Measurements from ENCODE around the gene HEATR5B.
A peak's percentile ranks its signal among the peaks of the same experiment; 100 is the strongest.

HEATR5B gene

DNA sequence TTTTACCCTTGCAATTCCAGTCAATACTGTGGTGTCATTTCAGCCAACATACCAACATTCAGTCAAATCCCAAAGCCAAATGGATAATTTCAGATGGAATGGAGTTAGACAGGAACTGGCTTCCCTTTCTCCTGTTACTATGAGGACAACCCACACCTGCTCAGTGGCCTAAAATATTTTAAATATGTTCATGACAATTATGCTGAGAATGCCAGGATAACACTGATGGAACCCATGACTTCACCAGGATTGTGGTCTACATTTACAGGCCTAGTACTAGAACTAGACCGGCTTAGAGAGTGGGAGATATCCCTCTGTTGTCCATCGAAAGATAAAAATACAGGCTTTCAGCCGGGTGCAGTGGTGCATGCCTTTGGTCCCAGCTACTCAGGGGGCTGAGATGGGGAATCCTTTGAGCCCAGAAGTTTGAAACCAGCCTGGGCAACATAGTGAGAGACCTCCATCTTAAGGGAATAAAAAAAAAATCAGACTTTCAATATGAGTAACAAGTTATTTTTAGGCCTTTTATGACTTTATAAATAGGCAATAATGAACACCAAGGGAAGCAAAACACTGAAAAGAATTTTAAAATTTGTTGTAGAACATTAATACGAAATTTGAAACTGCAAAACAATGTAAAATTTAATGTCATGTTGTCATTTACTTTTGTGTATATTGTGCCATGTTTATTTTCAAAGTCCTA is 14.4 kb upstream of the HEATR5B start:
- no peak overlapping the region for H3K9ac ChIP-seq (ENCODE audit: low read length)

DNA sequence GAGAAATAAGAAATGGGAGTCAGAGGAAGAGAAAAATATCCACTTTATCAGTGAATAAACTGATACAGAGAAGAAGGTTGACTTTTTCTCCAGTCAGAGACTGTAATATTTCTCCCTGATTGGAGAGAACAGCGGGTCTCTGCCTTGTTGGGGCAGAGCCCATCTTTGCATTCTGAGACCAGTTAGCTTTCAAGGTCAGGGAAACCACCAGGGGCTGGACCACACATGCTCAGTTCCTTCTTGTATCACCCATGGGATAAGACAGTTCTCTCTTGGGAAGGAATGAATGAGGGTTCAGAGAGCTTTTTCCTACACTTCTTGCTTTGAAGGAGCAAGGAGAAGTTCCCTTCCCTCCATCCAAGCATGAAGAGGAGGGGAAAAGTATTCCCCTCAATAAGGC is 12.4 kb upstream of the HEATR5B start:
- Histone ChIP-seq H3K27ac (ENCODE audit: low read depth, low read length) (no peak overlapping the region), H2AK5ac (ENCODE audit: low read length) (no peak overlapping the region), H3K4me2 (ENCODE audit: low read length) (no peak overlapping the region), H4K8ac (ENCODE audit: low read depth, low read length) (no peak overlapping the region), H3K9me3 (ENCODE audit: insufficient read depth, low read depth, low read length) (no peaks in the 10 kb centered on the region), H3K9ac (ENCODE audit: low read length) (no peak overlapping the region), H3K79me1 (ENCODE audit: low read length) (no peaks in the 10 kb centered on the region), H4K12ac (ENCODE audit: low read depth, low read length) (no peak overlapping the region), H4K91ac (ENCODE audit: low read depth, low read length) (no peak overlapping the region), H3K18ac (ENCODE audit: low read length) (no peak overlapping the region), H3K14ac (ENCODE audit: low read length) (no peak overlapping the region), H2BK5ac (ENCODE audit: low read depth, low read length, poor library complexity) (no peak overlapping the region), H2BK12ac (ENCODE audit: low read length) (no peak overlapping the region), H2BK120ac (ENCODE audit: insufficient read depth, low read length, poor library complexity) (no peak overlapping the region), H2AFZ (ENCODE audit: insufficient read depth, low read length, poor library complexity) (no peak overlapping the region), H3K79me2 (ENCODE audit: control insufficient read depth, insufficient read depth, low read length, poor library complexity) (no peaks in the 10 kb centered on the region), H3K27me3 (ENCODE audit: insufficient read depth, low read length) (no peaks in the 10 kb centered on the region), H3K36me3 (ENCODE audit: control insufficient read depth in 1 of 2, insufficient read depth in 2 of 2, low read length in 2 of 2) (peaks cover 9 to 10% of the 10 kb centered on the region in 2 experiments), H3K23ac (ENCODE audit: low read length) (no peak overlapping the region), H3K4me3 (ENCODE audit: low read depth, low read length) (no peak overlapping the region), H3K4ac (ENCODE audit: low read depth, low read length) (no peak overlapping the region), H3K4me1 (ENCODE audit: control insufficient read depth in 1 of 2, insufficient read depth in 2 of 2, low read length in 2 of 2) (peaks cover 1 to 3% of the 10 kb centered on the region in 2 experiments)
- DNase-seq = no peak
- no CpG with 5 or more reads among the region's 1 CpG for WGBS (ENCODE audit: extremely low coverage, insufficient coverage, insufficient read length)

More for the DNA sequence above, 14.4 kb upstream of the HEATR5B start:
- Histone ChIP-seq H4K8ac (ENCODE audit: low read depth, low read length) (no peak overlapping the region), H3K9me3 (ENCODE audit: insufficient read depth, low read depth, low read length) (no peaks in the 10 kb centered on the region), H3K79me1 (ENCODE audit: low read length) (no peaks in the 10 kb centered on the region), H3K4me2 (ENCODE audit: low read length) (no peak overlapping the region), H3K79me2 (ENCODE audit: control insufficient read depth, insufficient read depth, low read length, poor library complexity) (no peaks in the 10 kb centered on the region), H3K4me1 (ENCODE audit: control insufficient read depth in 1 of 2, insufficient read depth in 2 of 2, low read length in 2 of 2) (peaks cover 1 to 3% of the 10 kb centered on the region in 2 experiments), H4K91ac (ENCODE audit: low read depth, low read length) (no peak overlapping the region), H2AFZ (ENCODE audit: insufficient read depth, low read length, poor library complexity) (no peak overlapping the region), H2BK120ac (ENCODE audit: insufficient read depth, low read length, poor library complexity) (no peak overlapping the region), H3K27ac (ENCODE audit: low read depth, low read length) (no peak overlapping the region), H2BK5ac (ENCODE audit: low read depth, low read length, poor library complexity) (no peak overlapping the region), H3K23ac (ENCODE audit: low read length) (no peak overlapping the region), H3K36me3 (ENCODE audit: control insufficient read depth in 1 of 2, insufficient read depth in 2 of 2, low read length in 2 of 2) (peaks cover 5 to 8% of the 10 kb centered on the region in 2 experiments), H3K4me3 (ENCODE audit: low read depth, low read length) (no peak overlapping the region), H4K12ac (ENCODE audit: low read depth, low read length) (no peak overlapping the region), H3K18ac (ENCODE audit: low read length) (no peak overlapping the region), H2BK12ac (ENCODE audit: low read length) (no peak overlapping the region), H3K4ac (ENCODE audit: low read depth, low read length) (no peak overlapping the region), H3K27me3 (ENCODE audit: insufficient read depth, low read length) (no peaks in the 10 kb centered on the region), H2AK5ac (ENCODE audit: low read length) (no peak overlapping the region), H3K14ac (ENCODE audit: low read length) (no peak overlapping the region)
- no CpG with 5 or more reads among the region's 4 CpGs for WGBS (ENCODE audit: extremely low coverage, insufficient coverage, insufficient read length)
- peak; percentile 78 to 96 for DNase-seq

DNA sequence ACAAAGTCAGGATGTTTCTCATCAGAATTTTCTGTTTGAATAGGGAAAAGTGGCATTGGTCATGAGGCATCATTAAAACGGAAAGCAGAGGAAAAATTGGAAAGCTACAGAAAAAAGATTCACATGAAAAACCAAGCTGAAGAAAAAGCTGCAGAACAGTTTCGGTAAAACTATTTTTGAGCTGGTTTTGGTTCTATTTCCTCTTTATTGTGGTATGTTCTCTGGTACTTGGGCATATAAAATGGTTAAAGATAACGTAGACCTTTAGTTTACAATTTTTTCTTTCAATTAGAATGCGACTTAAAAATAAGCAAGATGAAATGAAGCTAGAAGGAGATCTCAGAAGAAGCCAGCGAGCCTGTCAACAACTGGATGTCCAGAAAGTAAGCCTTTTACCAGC is 7.7 kb upstream of the HEATR5B start:
- H4K8ac ChIP-seq (ENCODE audit: low read depth, low read length) = no peak overlapping the region
- no peak overlapping the region for H3K27ac ChIP-seq (ENCODE audit: low read depth, low read length)
- no peaks in the 10 kb centered on the region for H3K9me3 ChIP-seq (ENCODE audit: insufficient read depth, low read depth, low read length)
- no peak overlapping the region for H2BK120ac ChIP-seq (ENCODE audit: insufficient read depth, low read length, poor library complexity)
- no peaks in the 10 kb centered on the region for H3K79me1 ChIP-seq (ENCODE audit: low read length)
- no CpG with 5 or more reads among the region's 5 CpGs for WGBS (ENCODE audit: extremely low coverage, insufficient coverage, insufficient read length)
- no peak overlapping the region for H2AFZ ChIP-seq (ENCODE audit: insufficient read depth, low read length, poor library complexity)
- H3K23ac ChIP-seq (ENCODE audit: low read length) = no peak overlapping the region
- no peak overlapping the region for H2AK5ac ChIP-seq (ENCODE audit: low read length)
- no peaks in the 10 kb centered on the region for H3K79me2 ChIP-seq (ENCODE audit: control insufficient read depth, insufficient read depth, low read length, poor library complexity)
- H3K4me1 ChIP-seq (ENCODE audit: control insufficient read depth in 1 of 2, insufficient read depth in 2 of 2, low read length in 2 of 2) = no peaks in the 10 kb centered on the region
- no peak overlapping the region for H3K4me2 ChIP-seq (ENCODE audit: low read length)
- H3K4ac ChIP-seq (ENCODE audit: low read depth, low read length) = no peak overlapping the region
- H2BK5ac ChIP-seq (ENCODE audit: low read depth, low read length, poor library complexity) = no peak overlapping the region
- no peak overlapping the region for H3K18ac ChIP-seq (ENCODE audit: low read length)
- H3K9ac ChIP-seq (ENCODE audit: low read length) = no peak overlapping the region
- H2BK12ac ChIP-seq (ENCODE audit: low read length) = no peak overlapping the region
- H3K27me3 ChIP-seq (ENCODE audit: insufficient read depth, low read length) = no peaks in the 10 kb centered on the region
- H3K36me3 ChIP-seq (ENCODE audit: control insufficient read depth in 1 of 2, insufficient read depth in 2 of 2, low read length in 2 of 2) = peaks cover 10 to 13% of the 10 kb centered on the region in 2 experiments
- no peak overlapping the region for H4K91ac ChIP-seq (ENCODE audit: low read depth, low read length)
- H4K12ac ChIP-seq (ENCODE audit: low read depth, low read length) = no peak overlapping the region
- H3K4me3 ChIP-seq (ENCODE audit: low read depth, low read length) = no peak overlapping the region
- DNase-seq = no peak
- no peak overlapping the region for H3K14ac ChIP-seq (ENCODE audit: low read length)

DNA sequence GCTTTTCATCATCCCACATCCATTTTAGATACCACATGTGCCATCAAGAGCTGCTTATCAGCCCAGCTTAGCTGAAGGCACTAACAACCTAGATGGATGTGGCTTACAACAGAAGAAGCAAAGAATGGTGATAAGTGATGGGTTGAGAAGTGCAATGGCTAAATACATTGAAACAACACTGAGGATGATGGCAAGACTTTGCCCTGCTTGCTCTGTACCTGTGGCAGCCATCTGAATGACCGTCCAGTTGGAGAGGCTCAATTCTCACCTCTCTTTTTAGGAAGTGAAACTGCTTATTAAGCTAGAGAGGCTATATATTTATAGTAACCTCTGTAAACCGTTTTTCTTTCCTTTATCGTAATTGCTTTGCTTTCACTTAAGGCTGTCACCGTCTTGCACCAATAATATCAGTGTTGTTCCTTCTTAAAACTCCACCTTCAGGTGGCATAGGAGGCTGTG is 5.9 kb upstream of the HEATR5B start:
- no CpG with 5 or more reads among the region's 4 CpGs for WGBS (ENCODE audit: extremely low coverage, insufficient coverage, insufficient read length)

More for the DNA sequence above, 5.9 kb upstream of the HEATR5B start:
- H3K4me1 ChIP-seq (ENCODE audit: control insufficient read depth in 1 of 2, insufficient read depth in 2 of 2, low read length in 2 of 2) = no peaks in the 10 kb centered on the region
- no peak overlapping the region for H2AK5ac ChIP-seq (ENCODE audit: low read length)
- no peaks in the 10 kb centered on the region for H3K79me2 ChIP-seq (ENCODE audit: control insufficient read depth, insufficient read depth, low read length, poor library complexity)
- H4K91ac ChIP-seq (ENCODE audit: low read depth, low read length) = no peak overlapping the region
- no peak overlapping the region for H2AFZ ChIP-seq (ENCODE audit: insufficient read depth, low read length, poor library complexity)
- no peak overlapping the region for H4K8ac ChIP-seq (ENCODE audit: low read depth, low read length)
- no peaks in the 10 kb centered on the region for H3K79me1 ChIP-seq (ENCODE audit: low read length)
- H3K4me2 ChIP-seq (ENCODE audit: low read length) = no peak overlapping the region
- H3K27ac ChIP-seq (ENCODE audit: low read depth, low read length) = no peak overlapping the region
- H2BK5ac ChIP-seq (ENCODE audit: low read depth, low read length, poor library complexity) = no peak overlapping the region
- H3K4ac ChIP-seq (ENCODE audit: low read depth, low read length) = no peak overlapping the region
- no peaks in the 10 kb centered on the region for H3K27me3 ChIP-seq (ENCODE audit: insufficient read depth, low read length)
- H3K4me3 ChIP-seq (ENCODE audit: low read depth, low read length) = no peak overlapping the region
- DNase-seq = no peak
- H3K23ac ChIP-seq (ENCODE audit: low read length) = no peak overlapping the region
- H4K12ac ChIP-seq (ENCODE audit: low read depth, low read length) = no peak overlapping the region
- peaks cover 10 to 11% of the 10 kb centered on the region in 2 experiments for H3K36me3 ChIP-seq (ENCODE audit: control insufficient read depth in 1 of 2, insufficient read depth in 2 of 2, low read length in 2 of 2)
- no peak overlapping the region for H3K14ac ChIP-seq (ENCODE audit: low read length)
- no peak overlapping the region for H2BK12ac ChIP-seq (ENCODE audit: low read length)
- H3K18ac ChIP-seq (ENCODE audit: low read length) = no peak overlapping the region
- no peak overlapping the region for H3K9ac ChIP-seq (ENCODE audit: low read length)
- no peak overlapping the region for H2BK120ac ChIP-seq (ENCODE audit: insufficient read depth, low read length, poor library complexity)
- no peaks in the 10 kb centered on the region for H3K9me3 ChIP-seq (ENCODE audit: insufficient read depth, low read depth, low read length)
